ENCODE results near the gene F13A1. TPM values are rescaled to one million over a fixed set of nuclear protein-coding genes. Genes with fewer than 3 reads are reported as not detected.
A peak's percentile ranks its signal among the peaks of the same experiment; 100 is the strongest.

Gene F13A1
- total and polyA plus RNA-seq, 4 donors: 8.7 to 47.7 (median 26.5) TPM

GRCh38 chr6:6179858-6180623 lies 140.4 kb downstream of the F13A1 start:
- WGBS (ENCODE audit: insufficient coverage): 73% methylated on average over 10 of the region's 11 CpGs
- Histone ChIP-seq H3K36me3 (ENCODE audit: control insufficient read depth, insufficient read depth, low read length) (no peaks in the 10 kb centered on the region), H3K27ac (ENCODE audit: low read depth, low read length) (no peak overlapping the region), H3K4me1 (ENCODE audit: control insufficient read depth, insufficient read depth, low read length) (no peaks in the 10 kb centered on the region), H3K27me3 (ENCODE audit: control insufficient read depth, insufficient read depth, low read length) (no peaks in the 10 kb centered on the region), H3K9me3 (ENCODE audit: control insufficient read depth, insufficient read depth, low read length) (no peaks in the 10 kb centered on the region), H3K4me3 (ENCODE audit: low read depth, low read length) (no peak overlapping the region)
- DNase-seq (ENCODE audit: low read depth in 4 of 6, low spot score in 6 of 6): peak in 1 of 6 donors; percentile 59

GRCh38 chr6:6178795-6179194 lies 141.7 kb downstream of the F13A1 start:
- no peaks in the 10 kb centered on the region for H3K27me3 ChIP-seq (ENCODE audit: control insufficient read depth, insufficient read depth, low read length)
- H3K4me3 ChIP-seq (ENCODE audit: low read depth, low read length): no peak overlapping the region
- peak in 1 of 6 donors; percentile 21 for DNase-seq (ENCODE audit: low read depth in 4 of 6, low spot score in 6 of 6)
- H3K4me1 ChIP-seq (ENCODE audit: control insufficient read depth, insufficient read depth, low read length): no peaks in the 10 kb centered on the region
- H3K27ac ChIP-seq (ENCODE audit: low read depth, low read length): no peak overlapping the region
- 73% methylated on average over 6 of the region's 6 CpGs for WGBS (ENCODE audit: insufficient coverage)
- no peaks in the 10 kb centered on the region for H3K36me3 ChIP-seq (ENCODE audit: control insufficient read depth, insufficient read depth, low read length)
- H3K9me3 ChIP-seq (ENCODE audit: control insufficient read depth, insufficient read depth, low read length): no peaks in the 10 kb centered on the region

- H3K4me3 ChIP-seq (ENCODE audit: low read depth, low read length): no peak overlapping the region
- H3K4me1 ChIP-seq (ENCODE audit: control insufficient read depth, insufficient read depth, low read length): no peaks in the 10 kb centered on the region
- no peak for DNase-seq (ENCODE audit: low read depth in 4 of 6, low spot score in 6 of 6)
- H3K36me3 ChIP-seq (ENCODE audit: control insufficient read depth, insufficient read depth, low read length): no peaks in the 10 kb centered on the region
- no peaks in the 10 kb centered on the region for H3K9me3 ChIP-seq (ENCODE audit: control insufficient read depth, insufficient read depth, low read length)
- WGBS (ENCODE audit: insufficient coverage): 94% methylated on average over 4 of the region's 4 CpGs
- H3K27ac ChIP-seq (ENCODE audit: low read depth, low read length): no peak overlapping the region
- no peaks in the 10 kb centered on the region for H3K27me3 ChIP-seq (ENCODE audit: control insufficient read depth, insufficient read depth, low read length)
Observed at GRCh38 chr6:6177754-6178153, 142.7 kb downstream of the F13A1 start.

DNA sequence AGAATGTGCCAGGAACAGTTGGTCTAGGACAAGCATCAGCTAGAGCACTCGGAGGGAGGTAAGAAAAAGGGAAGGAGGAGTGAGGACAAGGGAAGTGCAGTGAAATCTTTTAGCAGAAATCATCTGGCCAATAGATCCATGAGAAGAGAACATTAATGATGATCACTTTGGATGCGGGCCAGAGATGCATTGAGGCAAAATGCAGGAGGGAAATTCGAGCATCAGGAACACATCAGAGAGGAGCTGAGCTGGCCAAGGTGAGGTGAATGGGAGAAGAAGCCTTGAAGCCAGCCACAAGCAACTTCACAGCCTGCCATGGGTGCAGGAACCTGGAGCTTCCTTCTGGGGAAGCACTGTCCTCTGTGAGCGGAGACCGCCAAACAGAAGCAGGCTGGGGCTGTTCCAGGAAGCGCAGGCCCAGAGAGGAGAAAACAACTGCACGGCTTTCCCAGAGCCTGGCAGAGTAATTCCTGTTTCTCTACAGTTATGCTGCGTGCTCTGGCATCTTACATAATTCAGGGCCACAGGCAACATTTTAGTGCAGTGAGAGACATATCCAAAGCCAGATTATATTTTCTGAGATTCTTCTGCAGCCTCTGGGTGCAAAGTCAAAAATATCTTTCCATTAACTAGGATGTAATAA lies 143.8 kb downstream of the F13A1 start:
- Histone ChIP-seq H3K9me3 (ENCODE audit: control insufficient read depth, insufficient read depth, low read length) (no peaks in the 10 kb centered on the region), H3K4me3 (ENCODE audit: low read depth, low read length) (no peak overlapping the region), H3K27ac (ENCODE audit: low read depth, low read length) (no peak overlapping the region), H3K27me3 (ENCODE audit: control insufficient read depth, insufficient read depth, low read length) (no peaks in the 10 kb centered on the region), H3K36me3 (ENCODE audit: control insufficient read depth, insufficient read depth, low read length) (no peaks in the 10 kb centered on the region), H3K4me1 (ENCODE audit: control insufficient read depth, insufficient read depth, low read length) (no peaks in the 10 kb centered on the region)
- peak in 2 of 6 donors; percentile 33 to 68 for DNase-seq (ENCODE audit: low read depth in 4 of 6, low spot score in 6 of 6)
- WGBS (ENCODE audit: insufficient coverage): 79% methylated on average over 8 of the region's 8 CpGs

- no peaks in the 10 kb centered on the region for H3K4me1 ChIP-seq (ENCODE audit: control insufficient read depth, insufficient read depth, low read length)
- H3K27me3 ChIP-seq (ENCODE audit: control insufficient read depth, insufficient read depth, low read length): no peaks in the 10 kb centered on the region
- no peaks in the 10 kb centered on the region for H3K9me3 ChIP-seq (ENCODE audit: control insufficient read depth, insufficient read depth, low read length)
- H3K4me3 ChIP-seq (ENCODE audit: low read depth, low read length): no peak overlapping the region
- no peak overlapping the region for H3K27ac ChIP-seq (ENCODE audit: low read depth, low read length)
- no peak for DNase-seq (ENCODE audit: low read depth in 4 of 6, low spot score in 6 of 6)
- H3K36me3 ChIP-seq (ENCODE audit: control insufficient read depth, insufficient read depth, low read length): no peaks in the 10 kb centered on the region
Observed at GRCh38 chr6:6176127-6176526, 144.3 kb downstream of the F13A1 start.

DNA sequence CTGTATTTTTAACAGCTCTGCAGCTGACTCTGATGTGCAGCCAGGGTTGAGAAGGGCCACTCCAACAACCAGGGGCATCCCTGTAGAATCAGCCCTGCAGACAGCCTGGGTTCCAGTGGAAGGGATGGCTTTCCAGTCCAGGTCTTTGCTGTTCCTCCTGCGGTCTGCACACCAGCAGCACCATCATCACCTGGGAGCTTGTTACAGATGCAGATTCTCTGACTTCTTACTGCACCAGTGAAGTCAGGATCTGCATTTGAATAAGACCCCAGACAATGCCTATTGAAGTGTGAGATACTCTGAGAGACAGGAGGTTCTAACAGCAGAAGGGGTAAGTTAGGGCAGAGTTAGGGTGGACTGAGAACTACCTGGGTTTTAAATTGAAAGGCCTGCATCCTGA lies 151.3 kb downstream of the F13A1 start:
- H3K27ac ChIP-seq (ENCODE audit: low read depth, low read length): no peak overlapping the region
- WGBS (ENCODE audit: insufficient coverage): 50% methylated on average over 1 of the region's 1 CpG

GRCh38 chr6:6166064-6166463 lies 154.4 kb downstream of the F13A1 start:
- no peaks in the 10 kb centered on the region for H3K4me1 ChIP-seq (ENCODE audit: control insufficient read depth, insufficient read depth, low read length)
- H3K36me3 ChIP-seq (ENCODE audit: control insufficient read depth, insufficient read depth, low read length): no peaks in the 10 kb centered on the region
- no peak for DNase-seq (ENCODE audit: low read depth in 4 of 6, low spot score in 6 of 6)
- no peaks in the 10 kb centered on the region for H3K27me3 ChIP-seq (ENCODE audit: control insufficient read depth, insufficient read depth, low read length)
- H3K9me3 ChIP-seq (ENCODE audit: control insufficient read depth, insufficient read depth, low read length): no peaks in the 10 kb centered on the region
- no peak overlapping the region for H3K27ac ChIP-seq (ENCODE audit: low read depth, low read length)
- 95% methylated on average over 2 of the region's 3 CpGs for WGBS (ENCODE audit: insufficient coverage)
- no peak overlapping the region for H3K4me3 ChIP-seq (ENCODE audit: low read depth, low read length)

More for the DNA sequence above, 151.3 kb downstream of the F13A1 start:
- H3K27me3 ChIP-seq (ENCODE audit: control insufficient read depth, insufficient read depth, low read length): no peaks in the 10 kb centered on the region
- no peaks in the 10 kb centered on the region for H3K36me3 ChIP-seq (ENCODE audit: control insufficient read depth, insufficient read depth, low read length)
- no peaks in the 10 kb centered on the region for H3K4me1 ChIP-seq (ENCODE audit: control insufficient read depth, insufficient read depth, low read length)
- H3K4me3 ChIP-seq (ENCODE audit: low read depth, low read length): no peak overlapping the region
- no peaks in the 10 kb centered on the region for H3K9me3 ChIP-seq (ENCODE audit: control insufficient read depth, insufficient read depth, low read length)
- no peak for DNase-seq (ENCODE audit: low read depth in 4 of 6, low spot score in 6 of 6)

GRCh38 chr6:6164367-6164766 lies 156.1 kb downstream of the F13A1 start:
- Histone ChIP-seq H3K4me3 (ENCODE audit: low read depth, low read length) (no peak overlapping the region), H3K4me1 (ENCODE audit: control insufficient read depth, insufficient read depth, low read length) (no peaks in the 10 kb centered on the region), H3K27me3 (ENCODE audit: control insufficient read depth, insufficient read depth, low read length) (no peaks in the 10 kb centered on the region), H3K9me3 (ENCODE audit: control insufficient read depth, insufficient read depth, low read length) (no peaks in the 10 kb centered on the region), H3K36me3 (ENCODE audit: control insufficient read depth, insufficient read depth, low read length) (no peaks in the 10 kb centered on the region), H3K27ac (ENCODE audit: low read depth, low read length) (no peak overlapping the region)
- no peak for DNase-seq (ENCODE audit: low read depth in 4 of 6, low spot score in 6 of 6)
- WGBS (ENCODE audit: insufficient coverage): 94% methylated on average over 2 of the region's 4 CpGs

GRCh38 chr6:6154335-6154734 lies 166.1 kb downstream of the F13A1 start:
- H3K9me3 ChIP-seq (ENCODE audit: control insufficient read depth, insufficient read depth, low read length): no peaks in the 10 kb centered on the region
- no peaks in the 10 kb centered on the region for H3K4me1 ChIP-seq (ENCODE audit: control insufficient read depth, insufficient read depth, low read length)
- H3K36me3 ChIP-seq (ENCODE audit: control insufficient read depth, insufficient read depth, low read length): no peaks in the 10 kb centered on the region
- no peak overlapping the region for H3K4me3 ChIP-seq (ENCODE audit: low read depth, low read length)
- no peak for DNase-seq (ENCODE audit: low read depth in 4 of 6, low spot score in 6 of 6)
- H3K27me3 ChIP-seq (ENCODE audit: control insufficient read depth, insufficient read depth, low read length): no peaks in the 10 kb centered on the region
- no peak overlapping the region for H3K27ac ChIP-seq (ENCODE audit: low read depth, low read length)
- 97% methylated on average over 3 of the region's 3 CpGs for WGBS (ENCODE audit: insufficient coverage)

DNA sequence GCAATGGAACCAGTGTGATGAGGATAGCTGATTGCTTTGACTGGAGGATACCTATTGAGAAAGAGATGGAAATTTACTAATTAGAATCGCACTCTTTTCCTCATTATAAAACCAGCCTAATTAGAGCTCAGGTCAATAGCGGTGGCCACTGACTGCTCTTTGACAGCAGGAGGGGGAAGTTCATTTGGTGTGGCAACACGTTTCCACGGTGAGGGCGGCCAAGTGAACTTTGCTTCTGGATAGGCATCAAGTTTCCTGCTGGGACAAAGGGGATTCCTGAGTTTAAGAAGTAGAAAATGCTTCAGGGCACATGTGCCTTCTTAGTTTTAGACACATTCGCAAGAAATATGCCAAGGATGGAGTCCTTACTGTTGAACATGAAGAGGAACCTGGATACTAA lies 168.4 kb downstream of the F13A1 start:
- Histone ChIP-seq H3K27me3 (ENCODE audit: control insufficient read depth, insufficient read depth, low read length) (no peaks in the 10 kb centered on the region), H3K36me3 (ENCODE audit: control insufficient read depth, insufficient read depth, low read length) (no peaks in the 10 kb centered on the region), H3K9me3 (ENCODE audit: control insufficient read depth, insufficient read depth, low read length) (no peaks in the 10 kb centered on the region), H3K4me1 (ENCODE audit: control insufficient read depth, insufficient read depth, low read length) (no peaks in the 10 kb centered on the region), H3K27ac (ENCODE audit: low read depth, low read length) (no peak overlapping the region), H3K4me3 (ENCODE audit: low read depth, low read length) (no peak overlapping the region)
- DNase-seq (ENCODE audit: low read depth in 4 of 6, low spot score in 6 of 6): peak in 3 of 6 donors; percentile 12 to 47 (median 44)
- WGBS (ENCODE audit: insufficient coverage): 11% methylated on average over 4 of the region's 6 CpGs

Measured in spinal cord (tissue), 10 donors.